ENCODE results near the gene MAP1A.

MAP1A gene

DNA sequence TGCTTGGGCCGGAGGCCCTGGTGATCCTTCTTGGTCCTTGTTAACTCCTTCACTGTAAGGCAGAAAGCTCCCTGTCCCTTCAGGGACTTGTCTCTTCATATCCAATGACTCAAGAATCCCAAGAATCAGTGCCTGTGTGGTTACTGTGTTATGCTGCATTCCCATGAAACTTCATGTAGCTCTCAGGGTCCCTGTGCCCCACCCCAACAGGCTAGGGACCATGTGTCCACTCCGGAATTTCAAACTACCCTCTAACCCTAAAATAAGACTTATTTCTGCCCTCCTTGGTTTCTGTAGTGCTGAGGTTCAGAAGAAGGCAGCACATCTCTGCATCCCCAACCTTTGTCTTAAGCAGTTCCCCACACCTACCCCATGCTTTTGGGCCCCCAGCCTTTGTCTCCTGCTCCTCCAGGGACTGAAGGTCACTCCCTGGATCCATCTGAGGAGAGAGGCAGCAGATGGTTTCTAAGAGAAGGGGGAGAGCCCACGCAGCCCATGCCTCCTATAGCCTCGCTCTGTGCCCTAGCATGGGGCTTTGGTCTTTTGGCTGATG lies 531 bp upstream of the MAP1A start:
- peaks cover 12% of the 10 kb centered on the region for H3K4me1 ChIP-seq (ENCODE audit: low read depth, poor library complexity, severe bottlenecking)
- H3K4me3 ChIP-seq (IDR thresholded peaks at IDR 0.05; ENCODE audit: insufficient read depth, low read depth, low read length) = no peak overlapping the region
- 0 out of 2 replicates have a peak, but pooled peaks cover 3% of the 10 kb centered on the region for H3K27me3 ChIP-seq (ENCODE audit: insufficient read depth, low read depth)
- TF ChIP-seq, protein P1, sequence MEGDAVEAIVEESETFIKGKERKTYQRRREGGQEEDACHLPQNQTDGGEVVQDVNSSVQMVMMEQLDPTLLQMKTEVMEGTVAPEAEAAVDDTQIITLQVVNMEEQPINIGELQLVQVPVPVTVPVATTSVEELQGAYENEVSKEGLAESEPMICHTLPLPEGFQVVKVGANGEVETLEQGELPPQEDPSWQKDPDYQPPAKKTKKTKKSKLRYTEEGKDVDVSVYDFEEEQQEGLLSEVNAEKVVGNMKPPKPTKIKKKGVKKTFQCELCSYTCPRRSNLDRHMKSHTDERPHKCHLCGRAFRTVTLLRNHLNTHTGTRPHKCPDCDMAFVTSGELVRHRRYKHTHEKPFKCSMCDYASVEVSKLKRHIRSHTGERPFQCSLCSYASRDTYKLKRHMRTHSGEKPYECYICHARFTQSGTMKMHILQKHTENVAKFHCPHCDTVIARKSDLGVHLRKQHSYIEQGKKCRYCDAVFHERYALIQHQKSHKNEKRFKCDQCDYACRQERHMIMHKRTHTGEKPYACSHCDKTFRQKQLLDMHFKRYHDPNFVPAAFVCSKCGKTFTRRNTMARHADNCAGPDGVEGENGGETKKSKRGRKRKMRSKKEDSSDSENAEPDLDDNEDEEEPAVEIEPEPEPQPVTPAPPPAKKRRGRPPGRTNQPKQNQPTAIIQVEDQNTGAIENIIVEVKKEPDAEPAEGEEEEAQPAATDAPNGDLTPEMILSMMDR (conservative IDR thresholded peaks at IDR 0.05; ENCODE audit: low read depth, low read length) = no peak
- no peak overlapping the region for H3K9ac ChIP-seq
- no peaks in the 10 kb centered on the region for H4K20me1 ChIP-seq (ENCODE audit: insufficient read depth)
- no peak overlapping the region for H3K27ac ChIP-seq
- H3K4me2 ChIP-seq = no peak overlapping the region
- H3K79me2 ChIP-seq (ENCODE audit: insufficient read depth, low read depth) = no peaks in the 10 kb centered on the region
- H2AFZ ChIP-seq (ENCODE audit: low read depth) = no peak overlapping the region
- H3K36me3 ChIP-seq (ENCODE audit: insufficient read depth) = no peaks in the 10 kb centered on the region

- no peak overlapping the region for H3K27ac ChIP-seq
- H3K4me1 ChIP-seq (ENCODE audit: low read depth, poor library complexity, severe bottlenecking) = peaks cover 12% of the 10 kb centered on the region
- H2AFZ ChIP-seq (ENCODE audit: low read depth) = no peak overlapping the region
- no peaks in the 10 kb centered on the region for H3K79me2 ChIP-seq (ENCODE audit: insufficient read depth, low read depth)
- TF ChIP-seq, protein P1 (conservative IDR thresholded peaks at IDR 0.05; ENCODE audit: low read depth, low read length) = no peak
- no peak overlapping the region for H3K9ac ChIP-seq
- no peaks in the 10 kb centered on the region; the same call in 1 of the 2 replicates for H3K27me3 ChIP-seq (ENCODE audit: insufficient read depth, low read depth)
- H3K36me3 ChIP-seq (ENCODE audit: insufficient read depth) = no peaks in the 10 kb centered on the region
- no peak overlapping the region for H3K4me3 ChIP-seq (IDR thresholded peaks at IDR 0.05; ENCODE audit: insufficient read depth, low read depth, low read length)
- H4K20me1 ChIP-seq (ENCODE audit: insufficient read depth) = no peaks in the 10 kb centered on the region
- no peak overlapping the region for H3K4me2 ChIP-seq
These were observed 871 bp downstream of the MAP1A start for GRCh38 chr15:43518197-43518761.

DNA sequence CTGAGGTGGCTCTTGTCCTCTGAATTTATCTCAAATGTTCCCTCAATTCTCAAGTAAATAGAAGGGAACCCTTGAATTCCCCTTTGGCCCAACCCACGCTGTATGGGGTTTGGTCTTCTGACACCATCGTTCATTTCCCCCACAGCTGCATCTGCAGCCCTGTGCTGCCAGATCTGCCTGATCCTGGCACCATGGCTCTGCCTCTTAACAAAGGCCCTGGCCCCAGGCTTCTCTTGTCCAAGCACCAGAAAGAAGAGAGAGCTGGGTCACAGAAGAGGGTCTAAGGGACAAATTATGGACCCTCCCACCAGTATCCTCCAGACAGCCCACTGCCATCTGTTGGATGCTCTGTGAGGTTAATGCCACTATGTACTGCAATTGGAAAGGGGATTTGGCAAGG lies 1.8 kb downstream of the MAP1A start:
- Histone ChIP-seq H3K4me2 (no peak overlapping the region), H3K79me2 (ENCODE audit: insufficient read depth, low read depth) (no peaks in the 10 kb centered on the region)

GRCh38 chr15:43520138-43520537 lies 2.7 kb downstream of the MAP1A start:
- no peaks in the 10 kb centered on the region for H3K4me1 ChIP-seq (ENCODE audit: low read depth, poor library complexity, severe bottlenecking)
- no peaks in the 10 kb centered on the region for H3K79me2 ChIP-seq (ENCODE audit: insufficient read depth, low read depth)
- no peak overlapping the region for H3K4me3 ChIP-seq (IDR thresholded peaks at IDR 0.05; ENCODE audit: insufficient read depth, low read depth, low read length)
- H4K20me1 ChIP-seq (ENCODE audit: insufficient read depth) = no peaks in the 10 kb centered on the region
- no peak overlapping the region for H3K27ac ChIP-seq
- no peak overlapping the region for H3K4me2 ChIP-seq
- TF ChIP-seq, protein P1 (conservative IDR thresholded peaks at IDR 0.05; ENCODE audit: low read depth, low read length) = no peak
- H3K27me3 ChIP-seq (ENCODE audit: insufficient read depth, low read depth) = peaks cover 4% of the 10 kb centered on the region
- H3K9ac ChIP-seq = no peak overlapping the region
- H2AFZ ChIP-seq (ENCODE audit: low read depth) = no peak overlapping the region
- no peaks in the 10 kb centered on the region for H3K36me3 ChIP-seq (ENCODE audit: insufficient read depth)

More for the DNA sequence above, 1.8 kb downstream of the MAP1A start:
- Histone ChIP-seq H3K4me3 (IDR thresholded peaks at IDR 0.05; ENCODE audit: insufficient read depth, low read depth, low read length) (no peak overlapping the region), H4K20me1 (ENCODE audit: insufficient read depth) (no peaks in the 10 kb centered on the region), H2AFZ (ENCODE audit: low read depth) (no peak overlapping the region), H3K9ac (no peak overlapping the region), H3K27ac (no peak overlapping the region), H3K27me3 (ENCODE audit: insufficient read depth, low read depth) (peaks cover 1% of the 10 kb centered on the region), H3K36me3 (ENCODE audit: insufficient read depth) (no peaks in the 10 kb centered on the region), H3K4me1 (ENCODE audit: low read depth, poor library complexity, severe bottlenecking) (peaks cover 5% of the 10 kb centered on the region)
- TF ChIP-seq, protein P1 (conservative IDR thresholded peaks at IDR 0.05; ENCODE audit: low read depth, low read length) = no peak

All from KMS-11 (cell line).